ENCODE results near the gene NCOR1.
"Not testable (repeated sequence)": the region's sequence is repeated elsewhere in the genome, so short reads cannot be mapped to it uniquely, and the experiment has no call there.

NCOR1 gene

DNA sequence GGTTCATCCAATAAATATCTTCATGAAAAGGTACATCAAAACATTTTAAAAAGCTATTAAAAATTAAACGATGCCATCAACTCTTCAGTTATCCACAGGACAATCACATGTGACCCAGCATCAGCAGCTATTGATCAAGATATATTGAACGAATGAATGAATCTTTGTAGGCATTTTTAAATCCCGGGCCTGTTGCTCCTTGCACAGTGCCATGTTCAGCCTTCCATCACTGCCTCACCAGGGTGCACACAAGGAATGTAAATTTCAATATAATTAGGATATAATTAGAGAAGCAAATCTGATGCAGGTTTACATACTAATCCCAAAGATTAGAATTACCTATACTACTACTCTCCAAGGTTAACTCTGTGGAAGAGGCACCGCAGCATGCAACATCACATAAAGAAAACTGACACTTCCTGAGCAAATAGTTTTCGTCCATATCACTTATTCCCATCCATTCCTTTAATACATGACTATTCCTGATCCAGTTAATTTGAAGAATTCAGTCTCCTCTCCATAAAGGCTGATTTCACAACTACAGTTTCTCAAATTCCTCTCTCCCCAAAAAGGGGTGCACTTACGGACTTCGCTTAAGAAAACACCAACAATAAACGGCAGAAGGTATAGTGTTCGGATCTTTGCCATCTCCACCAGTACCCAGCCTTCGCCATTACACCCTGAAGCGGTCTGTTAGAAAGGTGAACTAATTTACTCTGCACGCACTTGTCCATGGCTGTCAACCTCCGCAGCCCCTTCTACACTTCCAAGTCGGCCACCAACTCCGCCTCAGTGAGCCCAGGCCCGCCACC is 938 bp downstream of the NCOR1 start:
- DNase-seq, result no peak

- DNase-seq, result no peak
These were observed 2.5 kb downstream of the NCOR1 start for GRCh38 chr17:16212793-16213192.

DNA sequence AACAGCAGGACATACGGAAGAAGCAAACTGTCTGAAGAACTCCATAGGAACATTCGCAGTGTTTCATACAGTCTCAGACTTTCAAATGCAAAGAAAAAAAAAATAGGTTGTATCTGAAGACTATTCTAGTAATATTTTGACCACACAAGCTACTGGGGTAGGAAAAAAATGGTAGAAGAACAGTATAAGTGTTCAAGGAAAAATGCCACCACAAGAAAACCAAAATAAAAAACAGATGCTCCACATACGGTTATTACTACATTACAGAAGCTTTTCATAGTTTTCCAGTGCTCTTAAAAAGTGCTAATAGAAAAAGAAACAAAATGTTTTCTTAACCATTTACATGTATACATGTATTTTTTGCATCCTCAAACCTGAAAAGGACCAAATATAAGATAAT is 3.7 kb downstream of the NCOR1 start:
- no peak for DNase-seq

DNA sequence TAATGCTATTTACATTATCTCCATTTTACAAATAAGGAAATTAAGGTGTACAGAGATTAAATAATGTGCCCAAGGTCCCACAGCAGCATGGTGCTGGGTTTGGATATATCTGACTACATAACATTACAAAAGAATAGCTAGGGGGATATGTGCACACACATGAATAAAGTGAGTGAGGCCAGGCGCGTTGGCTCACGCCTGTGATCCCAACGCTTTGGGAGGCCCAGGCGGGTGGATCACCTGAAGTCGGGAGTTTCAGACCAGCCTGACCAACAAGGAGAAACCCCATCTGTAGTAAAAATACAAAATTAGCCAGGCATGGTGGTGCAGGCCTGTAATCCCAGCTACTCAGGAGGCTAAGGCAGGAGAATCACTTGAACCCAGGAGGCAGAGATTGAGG is 10.6 kb downstream of the NCOR1 start:
- not testable (repeated sequence) for DNase-seq

- not testable (repeated sequence) for DNase-seq
These were observed 12.5 kb downstream of the NCOR1 start for GRCh38 chr17:16202554-16203500.

- DNase-seq, result not testable (repeated sequence)
These were observed 13.6 kb downstream of the NCOR1 start for GRCh38 chr17:16201693-16202131.

- no peak for DNase-seq
These were observed 16.2 kb downstream of the NCOR1 start for GRCh38 chr17:16199093-16199492.

DNA sequence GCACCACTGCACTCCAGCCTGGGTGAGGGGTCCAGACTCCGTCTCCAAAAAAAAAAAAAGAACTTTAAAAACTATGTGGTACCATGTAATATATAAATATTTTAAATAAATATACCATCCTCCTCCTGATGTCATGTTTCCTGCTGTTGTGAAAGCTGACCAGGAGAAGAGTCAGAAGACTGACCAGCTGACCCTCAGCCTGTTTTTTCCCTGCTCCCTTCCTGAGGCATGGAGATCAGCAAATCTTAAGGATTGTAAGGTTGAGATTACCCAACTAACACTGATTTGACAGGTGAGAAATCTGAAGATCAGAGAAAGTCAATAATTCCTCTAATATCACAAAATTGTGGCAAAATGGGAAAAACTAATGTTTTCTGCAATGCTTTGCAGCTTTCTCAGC is 18.1 kb downstream of the NCOR1 start:
- no peak for DNase-seq

DNA sequence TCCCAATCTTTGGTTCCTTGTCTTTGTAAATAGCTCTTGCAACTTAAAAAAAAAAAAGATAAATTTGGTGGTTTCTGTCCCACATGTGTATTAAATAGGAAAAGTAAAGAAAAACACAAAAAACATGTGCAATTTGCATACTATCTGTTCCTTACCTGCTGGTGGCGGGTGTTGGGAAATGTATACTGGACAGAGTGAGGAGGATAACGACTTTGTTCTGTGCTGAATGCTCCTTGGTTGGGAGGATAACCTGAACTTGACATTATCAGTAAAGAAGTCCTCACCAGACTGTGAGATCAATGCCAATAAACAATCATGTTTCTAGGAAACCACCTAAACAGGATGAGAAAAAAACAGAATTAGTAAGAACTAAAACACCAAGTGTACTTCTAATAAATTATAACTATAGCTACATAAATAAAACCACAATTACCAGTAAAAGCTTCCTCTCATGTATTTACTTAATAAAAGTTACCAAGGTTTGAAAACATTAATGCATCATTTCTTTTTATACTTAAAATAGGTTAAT is 21.0 kb downstream of the NCOR1 start:
- not testable (repeated sequence) for DNase-seq

- no peak for DNase-seq
These were observed 23.7 kb downstream of the NCOR1 start for GRCh38 chr17:16191604-16192003.

- no peak for DNase-seq
These were observed 24.5 kb downstream of the NCOR1 start for GRCh38 chr17:16190703-16191360.

GRCh38 chr17:16189791-16190348 is 25.5 kb downstream of the NCOR1 start:
- no peak for DNase-seq

DNA sequence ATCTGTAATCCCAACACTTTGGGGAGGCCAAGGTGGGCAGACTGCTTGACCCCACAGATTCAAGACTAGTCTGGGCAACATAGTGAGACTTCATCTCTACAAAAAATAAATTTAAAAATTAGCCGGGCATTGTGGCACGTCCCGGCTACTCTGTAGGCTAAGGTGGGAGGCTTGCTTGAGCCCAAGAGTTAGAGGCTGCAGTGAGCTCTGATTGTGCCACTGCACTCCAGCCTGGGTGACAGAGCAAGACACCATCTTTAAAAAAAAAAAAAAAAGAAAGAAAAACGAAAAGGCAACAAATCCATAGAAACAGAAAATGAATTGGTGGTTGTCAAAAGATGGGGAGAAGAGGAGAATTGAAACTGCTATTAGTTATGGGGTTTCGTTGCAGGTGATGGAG is 27.7 kb downstream of the NCOR1 start:
- no peak for DNase-seq

- DNase-seq, result no peak
These were observed 33.8 kb downstream of the NCOR1 start for GRCh38 chr17:16181581-16181980.

- DNase-seq, result no peak
These were observed 36.5 kb downstream of the NCOR1 start for GRCh38 chr17:16178836-16179235.

- DNase-seq, result no peak
These were observed 43.7 kb downstream of the NCOR1 start for GRCh38 chr17:16171613-16172012.

- not testable (repeated sequence) for DNase-seq
These were observed 48.6 kb downstream of the NCOR1 start for GRCh38 chr17:16166766-16167165.

GRCh38 chr17:16158714-16159113 is 56.6 kb downstream of the NCOR1 start:
- DNase-seq, result no peak

GRCh38 chr17:16155536-16155935 is 59.8 kb downstream of the NCOR1 start:
- no peak for DNase-seq

- DNase-seq, result not testable (repeated sequence)
These were observed 63.0 kb downstream of the NCOR1 start for GRCh38 chr17:16152326-16152725.

DNA sequence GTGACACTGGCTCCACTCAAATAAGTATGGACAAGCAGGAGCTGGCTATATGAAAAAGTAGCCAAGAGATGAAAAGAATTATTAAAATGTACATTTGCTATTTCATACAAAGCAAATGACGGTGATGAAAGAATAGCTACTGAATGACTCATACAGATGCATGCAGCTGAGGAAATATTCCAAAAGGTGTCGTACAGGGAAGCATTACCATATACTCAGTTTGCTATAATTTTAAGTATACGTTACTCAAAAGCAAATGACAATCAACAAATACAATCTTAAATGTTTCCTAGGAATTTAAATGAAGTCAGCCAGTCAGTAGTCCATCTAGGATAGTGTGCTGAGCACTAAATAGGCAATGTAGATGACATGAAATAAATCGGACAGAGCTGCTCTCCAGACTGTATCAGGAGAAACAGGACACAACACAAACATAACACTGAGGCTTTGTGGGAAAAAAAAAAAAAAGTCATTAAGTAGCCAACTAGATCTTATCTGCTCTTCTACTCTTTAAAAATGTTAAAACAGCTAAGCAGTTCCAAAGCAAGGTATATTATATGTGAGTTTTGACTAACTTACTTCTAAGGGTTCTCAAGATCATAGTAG is 65.0 kb downstream of the NCOR1 start:
- DNase-seq, result no peak

DNA sequence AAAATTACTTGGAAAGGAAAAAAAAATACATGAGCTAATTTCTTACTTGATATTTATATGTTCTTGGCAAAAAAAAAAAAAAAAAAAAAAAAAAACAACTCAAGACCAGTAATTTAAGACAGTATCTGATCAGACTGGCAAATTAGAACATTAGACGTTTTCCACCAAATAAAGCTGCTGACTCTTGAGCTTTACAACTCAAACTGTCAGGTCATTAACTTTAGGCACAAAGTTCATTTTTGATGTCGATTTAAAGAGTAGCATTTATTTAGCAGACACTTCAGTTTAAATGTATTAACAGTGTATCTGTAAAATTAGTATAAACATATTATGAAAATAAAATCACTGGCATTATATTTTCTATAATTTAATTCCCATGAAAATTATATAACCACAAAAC is 66.7 kb downstream of the NCOR1 start:
- DNase-seq, result no peak
